Measurements from ENCODE around the gene VPS52. TPM values are rescaled to one million over a fixed set of nuclear protein-coding genes. Genes with fewer than 3 reads are reported as not detected.

The VPS52 gene
- total RNA-seq, 2 donors from 2014 or later = 31.4 to 43.2 TPM

GRCh38 chr6:33203443-33204164 lies 68.1 kb downstream of the VPS52 start:
- Histone ChIP-seq H3K36me3 (peaks cover 15% of the 10 kb centered on the region), H3K4me3 (peak overlapping the region; percentile 90), H3K27ac (no peak overlapping the region), H3K9me3 (no peaks in the 10 kb centered on the region), H3K4me1 (ENCODE audit: control insufficient read depth in 1 of 2, low read depth in 2 of 2) (peaks cover 29 to 51% of the 10 kb centered on the region in 2 donors), H3K27me3 (replicated peaks; ENCODE audit: insufficient read depth) (no peaks in the 10 kb centered on the region)
- DNase-seq (ENCODE audit: low spot score) = no peak
- TF ChIP-seq CTCF (IDR thresholded peaks at IDR 0.05) = no peak
- no peak for ATAC-seq (ENCODE audit: insufficient number of reproducible peaks, low FRiP score, low read depth)

DNA sequence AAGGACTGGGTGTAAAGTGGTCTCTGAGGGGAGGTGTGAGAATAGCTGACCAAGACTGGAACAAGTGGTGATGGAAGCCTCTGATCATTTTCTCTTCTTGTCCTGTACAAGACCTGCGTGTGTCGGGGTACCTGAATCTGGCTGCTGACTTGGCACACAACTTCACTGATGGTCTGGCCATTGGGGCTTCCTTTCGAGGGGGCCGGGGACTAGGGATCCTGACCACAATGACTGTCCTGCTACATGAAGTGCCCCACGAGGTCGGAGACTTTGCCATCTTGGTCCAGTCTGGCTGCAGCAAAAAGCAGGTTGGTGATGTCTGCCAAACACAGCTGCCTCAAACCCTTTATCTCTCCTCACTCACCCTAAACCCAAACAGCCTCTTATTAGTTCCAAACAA lies 68.9 kb downstream of the VPS52 start:
- no peak overlapping the region for H3K27ac ChIP-seq
- H3K4me3 ChIP-seq = no peak overlapping the region
- H3K27me3 ChIP-seq (replicated peaks; ENCODE audit: insufficient read depth) = no peaks in the 10 kb centered on the region
- ATAC-seq (ENCODE audit: insufficient number of reproducible peaks, low FRiP score, low read depth) (no peak), DNase-seq (ENCODE audit: low spot score) (no peak)
- H3K9me3 ChIP-seq = no peaks in the 10 kb centered on the region
- no peak for TF ChIP-seq CTCF (IDR thresholded peaks at IDR 0.05)
- peaks cover 29 to 59% of the 10 kb centered on the region in 2 donors for H3K4me1 ChIP-seq (ENCODE audit: control insufficient read depth in 1 of 2, low read depth in 2 of 2)
- peaks cover 15% of the 10 kb centered on the region for H3K36me3 ChIP-seq

GRCh38 chr6:33201935-33202334 lies 69.7 kb downstream of the VPS52 start:
- no peaks in the 10 kb centered on the region for H3K27me3 ChIP-seq (replicated peaks; ENCODE audit: insufficient read depth)
- H3K36me3 ChIP-seq = peaks cover 19% of the 10 kb centered on the region
- DNase-seq (ENCODE audit: low spot score) = no peak
- no peak for TF ChIP-seq CTCF (IDR thresholded peaks at IDR 0.05)
- peak overlapping the region; percentile 99 for H3K4me3 ChIP-seq
- peaks cover 29 to 57% of the 10 kb centered on the region in 2 donors for H3K4me1 ChIP-seq (ENCODE audit: control insufficient read depth in 1 of 2, low read depth in 2 of 2)
- H3K27ac ChIP-seq = no peak overlapping the region
- no peak for ATAC-seq (ENCODE audit: insufficient number of reproducible peaks, low FRiP score, low read depth)
- H3K9me3 ChIP-seq = no peaks in the 10 kb centered on the region

GRCh38 chr6:33201147-33201545 lies 70.5 kb downstream of the VPS52 start:
- TF ChIP-seq CTCF (IDR thresholded peaks at IDR 0.05) = no peak
- no peaks in the 10 kb centered on the region for H3K27me3 ChIP-seq (replicated peaks; ENCODE audit: insufficient read depth)
- H3K9me3 ChIP-seq = no peaks in the 10 kb centered on the region
- DNase-seq (ENCODE audit: low spot score) (no peak), ATAC-seq (ENCODE audit: insufficient number of reproducible peaks, low FRiP score, low read depth) (no peak)
- H3K4me1 ChIP-seq (ENCODE audit: control insufficient read depth in 1 of 2, low read depth in 2 of 2) = peaks cover 29 to 55% of the 10 kb centered on the region in 2 donors
- peak overlapping the region; percentile 97 to 99 for H3K27ac ChIP-seq
- peak overlapping the region; percentile 99 for H3K4me3 ChIP-seq
- peaks cover 24% of the 10 kb centered on the region for H3K36me3 ChIP-seq

Other genes with a start within 250 kb of the VPS52 start
- 100 to 1,000 TPM; 141 to 148 TPM for gene HLA-DPA1, start 198.2 kb downstream of the VPS52 start, total RNA-seq
- 100 to 1,000 TPM in 1 of 2 donors, 10 to 100 TPM in 1; 78.4 to 112 TPM for gene HLA-DPB1, start 195.9 kb downstream of the VPS52 start, total RNA-seq
- 1 to 10 TPM; 1.9 to 3.4 TPM for gene COL11A2, start 79.4 kb downstream of the VPS52 start, total RNA-seq
- 10 to 100 TPM; 38.7 to 47.2 TPM for gene RXRB, start 71.2 kb downstream of the VPS52 start, total RNA-seq
- 100 to 1,000 TPM in 1 of 2 donors, 10 to 100 TPM in 1; 71.3 to 106 TPM for gene SLC39A7, start 71.0 kb downstream of the VPS52 start, total RNA-seq
- gene HSD17B8, start 67.2 kb downstream of the VPS52 start, total RNA-seq = 10 to 100 TPM in 1 of 2 donors, 1 to 10 TPM in 1; 4.0 to 15.0 TPM
- 10 to 100 TPM; 13.2 to 17.3 TPM for gene RING1, start 63.4 kb downstream of the VPS52 start, total RNA-seq
- 1,000 to 10,000 TPM; 1,163 to 1,178 TPM for gene RPS18, start 199 bp upstream of the VPS52 start, total RNA-seq
- 10 to 100 TPM; 18.1 to 27.3 TPM for gene B3GALT4, start 5.2 kb upstream of the VPS52 start, total RNA-seq
- 10 to 100 TPM; 42.6 to 60.3 TPM for gene WDR46, start 17.4 kb upstream of the VPS52 start, total RNA-seq
- 10 to 100 TPM; 26.8 to 31.9 TPM for gene PFDN6, start 17.7 kb upstream of the VPS52 start, total RNA-seq
- gene RGL2, start 27.1 kb upstream of the VPS52 start, total RNA-seq = 10 to 100 TPM; 49.9 to 83.5 TPM
- 100 to 1,000 TPM in 1 of 2 donors, 10 to 100 TPM in 1; 88.0 to 107 TPM for gene TAPBP, start 42.2 kb upstream of the VPS52 start, total RNA-seq
- 10 to 100 TPM; 15.0 to 29.5 TPM for gene ZBTB22, start 45.9 kb upstream of the VPS52 start, total RNA-seq
- gene DAXX, start 51.1 kb upstream of the VPS52 start, total RNA-seq = 10 to 100 TPM; 32.4 to 78.5 TPM
- under 1 TPM; 0.81 to 0.85 TPM for gene KIFC1, start 119.9 kb upstream of the VPS52 start, total RNA-seq
- gene PHF1, start 139.1 kb upstream of the VPS52 start, total RNA-seq = 100 to 1,000 TPM in 1 of 2 donors, 10 to 100 TPM in 1; 82.0 to 104 TPM
- 100 to 1,000 TPM in 1 of 2 donors, 10 to 100 TPM in 1; 60.3 to 207 TPM for gene CUTA, start 146.2 kb upstream of the VPS52 start, total RNA-seq
- 10 to 100 TPM; 16.2 to 24.6 TPM for gene SYNGAP1, start 148.2 kb upstream of the VPS52 start, total RNA-seq
- gene ZBTB9, start 182.7 kb upstream of the VPS52 start, total RNA-seq = 1 to 10 TPM; 1.1 to 7.1 TPM

Measured in thoracic aorta (tissue), 2 donors.